GM19324 (cell line): ENCODE measurements around the gene DBN1.

Experiments used
- ATAC-seq: cut with Tn5 transposase; IDR thresholded peaks from one replicate; pipeline ENCODE4 v1.9.1; 2021; ENCODE audit warnings: mild to moderate bottlenecking, moderate library complexity; ENCODE audit not compliant: unreplicated experiment, low FRiP score

DBN1 gene

GRCh38 chr5:177412603-177413233, 60.7 kb downstream of the DBN1 start:
- ATAC-seq: peak; percentile 44

- ATAC-seq: no peak
These were observed 62.9 kb downstream of the DBN1 start for GRCh38 chr5:177410575-177410974.

- ATAC-seq: no peak
These were observed 64.2 kb downstream of the DBN1 start, which contains the start of gene F12 for GRCh38 chr5:177409043-177409801. F12 (minus strand) TSS chr5:177409564; CDS start chr5:177409527, 37 bp downstream.
